ENCODE results near the gene VARS2.
"Not testable (repeated sequence)": the region's sequence is repeated elsewhere in the genome, so short reads cannot be mapped to it uniquely, and the experiment has no call there.

The VARS2 gene

DNA sequence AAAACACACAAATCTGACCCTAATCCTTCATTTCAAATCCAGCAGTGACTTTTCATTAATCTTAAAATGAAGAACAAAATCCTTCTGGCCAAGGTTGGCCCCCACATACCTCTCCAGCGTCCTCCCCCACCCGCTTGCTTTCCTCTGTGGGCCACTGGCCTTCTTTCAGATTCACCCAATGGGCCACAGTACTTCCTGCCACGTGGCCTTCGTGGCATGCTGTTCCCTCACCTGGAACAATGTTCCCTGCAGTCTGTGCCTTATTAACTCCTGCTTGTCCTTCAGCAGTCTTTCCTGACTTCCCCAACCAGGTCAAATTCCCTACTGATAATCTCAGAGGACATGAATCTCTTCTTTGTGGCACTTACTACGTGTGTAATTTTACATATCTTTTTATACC is 11.3 kb upstream of the VARS2 start:
- Mint-ChIP-seq H3K4me3 (no peak overlapping the region), H3K27me3 (ENCODE audit: low read depth, poor library complexity) (peaks cover 3% of the 10 kb centered on the region)

GRCh38 chr6:30903236-30903635 is 10.8 kb upstream of the VARS2 start:
- H3K4me3 Mint-ChIP-seq: no peak overlapping the region
- no peak for DNase-seq
- peaks cover 11% of the 10 kb centered on the region for H3K4me1 Mint-ChIP-seq
- TF ChIP-seq, protein P1, sequence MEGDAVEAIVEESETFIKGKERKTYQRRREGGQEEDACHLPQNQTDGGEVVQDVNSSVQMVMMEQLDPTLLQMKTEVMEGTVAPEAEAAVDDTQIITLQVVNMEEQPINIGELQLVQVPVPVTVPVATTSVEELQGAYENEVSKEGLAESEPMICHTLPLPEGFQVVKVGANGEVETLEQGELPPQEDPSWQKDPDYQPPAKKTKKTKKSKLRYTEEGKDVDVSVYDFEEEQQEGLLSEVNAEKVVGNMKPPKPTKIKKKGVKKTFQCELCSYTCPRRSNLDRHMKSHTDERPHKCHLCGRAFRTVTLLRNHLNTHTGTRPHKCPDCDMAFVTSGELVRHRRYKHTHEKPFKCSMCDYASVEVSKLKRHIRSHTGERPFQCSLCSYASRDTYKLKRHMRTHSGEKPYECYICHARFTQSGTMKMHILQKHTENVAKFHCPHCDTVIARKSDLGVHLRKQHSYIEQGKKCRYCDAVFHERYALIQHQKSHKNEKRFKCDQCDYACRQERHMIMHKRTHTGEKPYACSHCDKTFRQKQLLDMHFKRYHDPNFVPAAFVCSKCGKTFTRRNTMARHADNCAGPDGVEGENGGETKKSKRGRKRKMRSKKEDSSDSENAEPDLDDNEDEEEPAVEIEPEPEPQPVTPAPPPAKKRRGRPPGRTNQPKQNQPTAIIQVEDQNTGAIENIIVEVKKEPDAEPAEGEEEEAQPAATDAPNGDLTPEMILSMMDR (IDR thresholded peaks at IDR 0.05): no peak
- H3K27me3 Mint-ChIP-seq (ENCODE audit: low read depth, poor library complexity): peaks cover 6% of the 10 kb centered on the region
- H3K27ac Mint-ChIP-seq: no peak overlapping the region
- peaks cover 14% of the 10 kb centered on the region for H3K36me3 Mint-ChIP-seq (ENCODE audit: low read depth)
- H3K9me3 Mint-ChIP-seq: no peaks in the 10 kb centered on the region

More for the DNA sequence above, 11.3 kb upstream of the VARS2 start:
- Mint-ChIP-seq H3K36me3 (ENCODE audit: low read depth) (peaks cover 19% of the 10 kb centered on the region), H3K27ac (peak overlapping the region; percentile 12), H3K9me3 (no peaks in the 10 kb centered on the region), H3K4me1 (peaks cover 6% of the 10 kb centered on the region)
- TF ChIP-seq, protein P1 (IDR thresholded peaks at IDR 0.05): no peak
- DNase-seq: no peak

GRCh38 chr6:30907290-30907757 is 6.7 kb upstream of the VARS2 start:
- DNase-seq; H3K27me3 Mint-ChIP-seq (ENCODE audit: low read depth, poor library complexity); H3K27ac Mint-ChIP-seq; H3K9me3 Mint-ChIP-seq: not testable (repeated sequence)
- H3K4me3 Mint-ChIP-seq: peak overlapping the region; percentile 100
- peaks cover 23% of the 10 kb centered on the region for H3K36me3 Mint-ChIP-seq (ENCODE audit: low read depth)
- H3K4me1 Mint-ChIP-seq: peaks cover 27% of the 10 kb centered on the region

- Mint-ChIP-seq H3K27ac (peak within 1 kb of the TSS; percentile 87), H3K27me3 (ENCODE audit: low read depth, poor library complexity) (peaks cover 5% of the 10 kb centered on the region), H3K4me1 (peaks cover 27% of the 10 kb centered on the region), H3K9me3 (no peaks in the 10 kb centered on the region), H3K36me3 (ENCODE audit: low read depth) (peaks cover 29% of the 10 kb centered on the region), H3K4me3 (peak within 1 kb of the TSS; percentile 100)
- peak; percentile 91 for DNase-seq
- TF ChIP-seq, protein P1 (IDR thresholded peaks at IDR 0.05): no peak
Observed at GRCh38 chr6:30907758-30908591, 6.1 kb upstream of the VARS2 start, which contains the start of gene GTF2H4. Gene GTF2H4 (plus strand): TSS chr6:30908207.

DNA sequence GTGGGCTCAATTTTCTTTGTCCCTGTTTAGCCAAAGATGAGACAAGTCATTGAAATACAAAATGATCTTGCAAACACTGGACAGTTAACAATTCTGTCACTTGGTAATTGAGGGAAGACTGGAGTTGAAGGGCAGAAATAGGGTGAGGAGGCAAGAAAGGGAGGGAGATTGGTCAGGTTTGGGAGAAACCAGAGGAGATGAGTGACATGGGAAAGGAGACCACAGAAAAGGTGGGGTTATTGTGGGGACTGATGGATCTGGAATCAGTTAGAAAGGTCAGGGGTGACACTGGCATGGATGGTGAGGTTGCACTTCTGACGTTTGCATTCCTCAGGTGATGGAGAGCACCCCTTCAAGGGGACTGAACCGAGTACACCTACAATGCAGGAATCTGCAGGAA is 5.3 kb upstream of the VARS2 start:
- Mint-ChIP-seq H3K27me3 (ENCODE audit: low read depth, poor library complexity) (peaks cover 5% of the 10 kb centered on the region), H3K4me3 (peak overlapping the region; percentile 100), H3K36me3 (ENCODE audit: low read depth) (peaks cover 35% of the 10 kb centered on the region), H3K9me3 (no peaks in the 10 kb centered on the region), H3K4me1 (peaks cover 34% of the 10 kb centered on the region), H3K27ac (no peak overlapping the region)
- no peak for DNase-seq
- TF ChIP-seq, protein P1 (IDR thresholded peaks at IDR 0.05): no peak

DNA sequence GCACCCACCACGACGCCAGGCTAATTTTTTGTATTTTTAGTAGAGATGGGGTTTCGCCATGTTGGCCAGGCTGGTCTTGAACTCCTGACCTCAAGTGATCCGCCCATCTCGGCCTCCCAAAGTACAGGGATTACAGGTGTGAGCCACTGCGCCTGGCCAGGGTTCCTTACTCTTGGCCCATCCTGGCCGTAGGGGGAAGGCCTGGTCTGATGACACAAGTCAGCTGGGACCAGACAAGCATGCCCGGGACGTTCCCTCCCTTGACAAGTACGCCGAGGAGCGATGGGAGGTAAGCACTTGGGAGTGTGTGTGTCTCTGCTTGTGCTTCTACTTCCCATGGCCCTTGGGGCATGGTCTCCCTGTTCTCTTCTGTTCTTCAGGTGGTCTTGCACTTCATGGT is 3.6 kb upstream of the VARS2 start:
- not testable (repeated sequence) for H3K27ac Mint-ChIP-seq; H3K4me3 Mint-ChIP-seq; H3K27me3 Mint-ChIP-seq (ENCODE audit: low read depth, poor library complexity); H3K9me3 Mint-ChIP-seq; DNase-seq
- peaks cover 35% of the 10 kb centered on the region for H3K36me3 Mint-ChIP-seq (ENCODE audit: low read depth)
- H3K4me1 Mint-ChIP-seq: peaks cover 48% of the 10 kb centered on the region

Data from nephron progenitor cell (in vitro differentiated cells).